ENCODE measurements around the gene USP10.
"Not testable (repeated sequence)": the region's sequence is repeated elsewhere in the genome, so short reads cannot be mapped to it uniquely, and the experiment has no call there.

The USP10 gene

DNA sequence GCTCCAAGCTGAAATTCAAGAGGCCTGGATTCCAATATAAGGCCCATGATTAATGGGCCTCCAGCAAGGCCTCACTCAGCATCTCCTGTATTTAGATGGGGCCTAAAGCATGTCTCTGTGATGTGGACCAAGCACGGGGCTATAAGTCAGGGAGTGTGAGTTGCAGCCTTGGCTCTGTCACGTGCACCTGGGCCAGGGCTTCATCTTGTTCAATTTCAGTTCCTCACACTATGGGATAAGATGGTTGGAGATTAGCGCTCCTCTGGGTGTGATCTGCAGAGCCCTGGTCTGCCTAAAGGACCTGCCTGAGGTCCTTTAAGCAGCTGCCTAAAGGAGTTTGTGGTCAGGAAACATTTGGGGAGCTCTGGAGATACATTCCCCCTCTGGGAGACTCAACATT is 26.2 kb upstream of the USP10 start:
- DNase-seq: no peak

DNA sequence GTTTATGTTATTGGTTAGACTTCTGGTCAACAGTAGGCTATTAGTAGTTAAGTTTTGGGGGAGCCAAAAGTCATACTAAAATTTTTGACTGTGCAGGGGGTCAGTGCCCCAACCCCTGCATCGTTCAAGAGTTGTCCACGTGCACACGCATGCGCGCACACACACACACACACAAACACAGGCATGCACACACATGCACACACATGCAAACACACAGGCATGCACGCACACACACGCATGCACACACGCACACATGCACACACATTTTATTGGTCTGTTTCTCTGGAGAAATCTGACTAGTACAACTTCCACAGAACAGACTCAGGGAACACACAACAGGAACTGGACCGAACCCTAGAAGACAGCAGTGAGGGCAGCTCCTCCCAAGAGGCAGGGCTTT is 24.4 kb upstream of the USP10 start:
- no peak for DNase-seq

DNA sequence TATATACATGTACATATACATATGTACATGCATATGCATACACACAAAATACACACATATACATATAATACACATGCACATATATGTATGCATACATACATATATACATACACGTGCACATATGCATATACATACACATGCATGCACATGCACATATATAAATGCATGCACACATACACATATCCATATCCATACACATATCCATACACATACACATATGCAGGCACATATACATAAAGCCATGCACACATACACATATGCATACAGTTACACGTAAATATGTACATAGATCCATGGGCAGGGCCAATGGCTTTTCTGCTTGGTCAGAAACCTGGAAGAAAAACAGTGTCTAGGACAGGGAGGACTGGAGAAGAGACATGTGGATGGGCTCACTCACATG is 23.9 kb upstream of the USP10 start:
- DNase-seq: no peak

DNA sequence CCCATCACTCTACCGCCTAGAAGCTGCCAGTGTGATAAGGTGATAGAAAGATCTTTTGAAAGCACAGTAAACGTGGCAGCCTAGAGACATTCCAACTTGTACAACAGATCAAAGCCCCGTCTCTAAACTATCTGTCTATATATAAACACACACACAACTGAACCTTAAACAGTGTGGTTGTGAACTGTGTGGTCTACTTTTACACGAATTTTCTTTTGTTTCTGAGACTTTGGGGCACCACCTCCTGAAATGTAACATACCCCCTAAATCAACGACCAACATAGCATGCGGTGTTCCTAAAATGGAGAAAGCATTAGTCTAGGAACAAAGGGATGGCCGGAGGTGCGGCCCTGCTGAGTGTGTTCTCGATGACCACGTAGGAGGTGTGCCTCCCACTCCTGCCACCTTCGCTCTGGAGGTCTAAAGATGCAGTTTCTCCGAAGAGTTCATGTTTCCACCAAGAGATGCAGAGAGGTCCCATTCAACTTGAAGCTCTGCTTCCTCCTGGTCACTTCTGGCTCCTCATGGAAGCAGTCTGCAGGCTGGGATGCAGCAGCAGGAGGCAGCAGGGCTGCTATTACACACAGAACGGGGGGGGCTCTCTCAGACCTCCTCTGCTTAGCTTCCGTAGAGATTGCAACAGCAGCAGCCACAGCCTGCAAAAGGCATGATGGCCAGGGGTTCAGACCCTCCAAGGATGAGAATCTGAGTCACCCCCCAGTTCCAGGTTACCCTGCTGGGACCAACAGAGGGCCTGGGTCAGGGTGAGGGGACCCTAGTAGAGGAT is 22.6 kb upstream of the USP10 start:
- DNase-seq: no peak

DNA sequence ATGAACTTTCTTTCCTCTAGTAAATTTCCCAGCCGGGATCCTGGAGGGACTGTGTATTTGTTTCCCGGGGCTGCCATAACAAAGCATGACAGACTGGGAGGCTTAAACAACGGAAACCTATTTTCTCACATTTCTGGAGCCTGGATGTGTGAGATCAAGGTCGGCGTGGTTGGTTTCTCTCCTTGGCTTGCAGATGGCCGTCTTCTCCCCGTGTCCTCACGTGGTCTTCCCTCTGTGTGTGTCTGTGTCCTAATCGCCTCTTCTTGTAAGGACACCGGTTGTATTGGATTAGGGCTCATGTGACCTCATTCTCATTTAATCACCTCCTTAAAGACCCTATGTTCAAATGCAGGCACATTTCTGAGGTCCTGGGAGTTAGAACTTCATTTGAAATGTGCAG is 22.0 kb upstream of the USP10 start:
- no peak for DNase-seq

DNA sequence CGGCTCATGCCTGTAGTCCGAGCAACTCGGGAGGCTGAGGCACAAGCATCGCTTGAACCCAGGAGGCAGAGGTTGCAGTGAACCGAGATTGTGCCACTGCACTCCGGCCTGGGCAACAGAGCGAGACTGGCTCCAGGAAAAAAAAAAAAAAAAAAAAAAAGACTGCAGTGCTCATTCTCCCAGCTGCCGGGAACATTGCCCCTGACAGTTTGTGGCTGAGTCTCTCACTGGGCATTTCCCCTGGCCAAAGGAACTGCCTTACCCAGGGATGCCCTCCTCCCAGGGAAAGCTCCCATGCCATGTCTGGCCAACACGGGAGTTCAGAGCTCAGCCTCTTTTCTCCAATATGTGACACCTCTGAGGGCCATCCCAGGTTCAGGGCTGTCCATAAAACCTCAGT is 21.3 kb upstream of the USP10 start:
- DNase-seq: no peak

DNA sequence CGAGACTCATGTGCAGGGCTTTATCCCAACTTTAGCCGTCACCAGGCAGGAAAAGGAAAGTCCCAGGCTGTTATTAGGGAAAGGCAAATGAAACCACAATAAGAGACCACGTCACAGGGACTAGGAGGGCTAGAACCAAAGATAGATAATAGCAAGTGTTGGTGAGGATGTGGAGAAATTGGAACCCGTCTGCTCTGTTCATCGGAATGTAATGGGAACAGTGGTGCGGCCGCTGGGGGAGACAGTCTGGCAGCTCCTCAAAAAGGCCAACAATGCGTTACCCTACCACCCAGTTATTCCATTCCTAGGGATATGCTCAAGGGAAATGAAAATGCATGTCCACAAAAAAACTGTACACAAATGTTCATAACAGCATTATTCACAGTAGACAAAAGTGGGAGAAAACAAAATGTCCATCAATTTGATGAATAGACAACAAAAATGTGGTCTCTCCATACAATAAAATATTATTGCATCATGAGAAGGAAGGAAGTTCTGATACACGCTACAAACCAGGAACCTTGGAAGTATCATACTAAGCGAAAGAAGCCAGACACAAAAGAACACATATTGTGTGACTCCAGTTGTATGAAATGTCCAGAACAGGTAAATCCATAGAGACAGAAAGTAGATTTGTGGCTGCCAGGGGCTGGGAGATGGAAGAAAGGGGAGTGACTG is 19.5 kb upstream of the USP10 start:
- no peak for DNase-seq

DNA sequence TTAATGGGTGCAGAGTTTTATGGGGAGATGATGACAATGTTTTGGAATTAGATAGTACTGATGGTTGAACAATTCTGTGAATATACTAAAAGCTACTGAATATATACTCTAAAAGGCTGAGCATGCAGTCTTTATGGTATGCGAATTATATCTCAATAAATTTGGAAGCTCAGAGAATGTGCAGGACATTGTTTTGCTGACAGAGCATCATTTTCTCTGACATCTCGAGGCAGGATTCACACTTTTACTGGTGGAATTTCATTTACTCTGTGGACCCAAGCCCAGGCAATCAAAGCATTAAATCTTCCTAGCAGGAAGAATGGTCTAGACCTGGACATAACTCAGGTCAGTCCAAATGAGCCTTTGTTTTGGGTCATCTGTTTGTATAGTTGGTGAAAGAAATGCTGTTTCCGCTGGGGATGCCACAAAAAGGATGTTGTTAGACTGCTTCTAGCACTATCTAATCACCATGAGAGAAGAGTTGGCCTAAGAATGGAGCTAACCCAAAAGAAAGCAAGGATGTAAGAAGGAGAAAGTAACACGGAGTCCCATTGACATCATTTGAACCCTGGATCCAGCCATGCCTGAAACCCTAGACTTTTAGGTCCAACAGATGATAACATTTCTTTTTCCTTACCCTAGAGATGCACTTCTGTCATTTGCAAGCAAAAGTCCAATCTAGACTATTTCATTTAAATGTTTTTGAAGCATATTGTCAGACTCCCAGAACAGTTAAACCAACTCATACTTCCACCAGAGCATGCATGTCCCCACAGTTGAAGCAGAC is 18.8 kb upstream of the USP10 start:
- no peak for DNase-seq

DNA sequence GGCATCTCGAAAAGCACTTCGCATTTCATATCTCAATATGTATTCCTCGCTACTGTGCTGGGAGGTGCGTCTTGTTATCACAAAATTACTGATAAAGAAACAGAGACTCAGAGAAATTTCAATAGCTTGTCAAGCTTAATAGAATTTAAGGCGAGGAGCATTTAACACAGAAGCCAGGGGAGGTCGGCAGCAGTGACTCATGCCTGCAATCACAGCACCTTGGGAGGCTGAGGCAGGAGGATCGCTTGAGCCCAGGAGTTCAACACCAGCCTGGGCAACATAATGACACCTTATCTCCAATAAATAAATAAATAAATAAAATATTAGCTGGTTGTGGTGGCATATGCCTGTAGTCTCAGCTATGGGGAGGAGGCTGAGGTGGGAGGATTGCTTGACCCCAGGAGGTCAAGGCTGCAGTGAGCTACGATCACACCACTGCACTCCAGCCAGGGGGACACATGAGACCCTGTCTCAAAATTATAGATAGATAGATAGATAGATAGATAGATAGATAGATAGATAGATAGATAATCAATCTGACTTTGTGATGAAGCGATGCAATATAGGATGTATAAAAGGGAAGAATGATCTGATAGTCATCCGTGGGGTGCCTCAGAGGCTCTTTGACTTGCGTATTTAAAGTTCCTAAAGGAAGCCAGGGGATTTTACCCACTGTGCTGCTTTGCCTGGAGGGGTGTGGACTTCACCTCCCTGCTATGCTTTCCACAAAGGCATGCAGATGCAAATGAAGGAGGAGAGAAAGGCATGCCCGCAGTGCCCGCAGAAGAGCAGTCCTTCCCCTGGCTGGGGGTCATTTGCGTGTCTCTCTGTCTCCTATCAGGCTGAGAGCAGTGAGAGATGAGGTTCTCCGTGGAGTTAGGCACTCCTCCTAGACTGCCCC is 15.9 kb upstream of the USP10 start:
- DNase-seq: peak; percentile 31

DNA sequence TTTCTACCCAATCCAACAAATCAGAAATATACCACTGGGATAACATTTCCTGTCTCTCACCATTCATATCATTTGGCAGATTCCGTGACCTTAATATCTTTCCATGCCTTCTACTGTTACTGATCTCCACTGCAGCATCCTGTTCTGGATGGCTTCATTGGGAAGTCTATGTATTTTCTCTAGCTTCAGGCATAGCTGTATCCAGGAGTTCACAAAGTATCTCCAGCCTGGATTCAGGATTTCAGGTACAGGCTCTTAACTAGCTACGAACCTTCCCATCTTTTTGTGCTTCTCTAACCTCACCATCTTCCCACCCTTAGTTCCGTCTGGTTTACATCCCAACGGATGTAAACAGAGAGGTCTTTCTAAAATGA is 15.2 kb upstream of the USP10 start:
- no peak for DNase-seq

DNA sequence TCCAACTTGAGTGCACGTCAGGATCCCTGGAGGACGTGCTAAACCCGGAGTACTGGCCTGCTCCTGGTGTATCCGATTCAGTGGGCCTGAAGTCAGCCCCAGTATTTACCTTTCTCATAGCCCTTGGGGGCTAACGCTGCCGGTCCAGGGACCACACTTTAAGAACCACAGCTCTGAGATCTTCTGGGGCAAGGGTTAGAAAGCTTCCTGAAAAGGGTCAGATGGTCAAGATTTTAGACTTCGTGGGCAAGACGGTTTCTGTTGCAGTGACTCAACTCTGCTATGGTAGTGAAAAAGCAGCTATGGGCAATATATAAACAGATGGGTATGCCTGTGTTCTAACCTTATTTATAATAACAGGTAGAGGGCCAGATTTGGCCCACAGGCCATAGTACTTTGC is 14.6 kb upstream of the USP10 start:
- no peak for DNase-seq

DNA sequence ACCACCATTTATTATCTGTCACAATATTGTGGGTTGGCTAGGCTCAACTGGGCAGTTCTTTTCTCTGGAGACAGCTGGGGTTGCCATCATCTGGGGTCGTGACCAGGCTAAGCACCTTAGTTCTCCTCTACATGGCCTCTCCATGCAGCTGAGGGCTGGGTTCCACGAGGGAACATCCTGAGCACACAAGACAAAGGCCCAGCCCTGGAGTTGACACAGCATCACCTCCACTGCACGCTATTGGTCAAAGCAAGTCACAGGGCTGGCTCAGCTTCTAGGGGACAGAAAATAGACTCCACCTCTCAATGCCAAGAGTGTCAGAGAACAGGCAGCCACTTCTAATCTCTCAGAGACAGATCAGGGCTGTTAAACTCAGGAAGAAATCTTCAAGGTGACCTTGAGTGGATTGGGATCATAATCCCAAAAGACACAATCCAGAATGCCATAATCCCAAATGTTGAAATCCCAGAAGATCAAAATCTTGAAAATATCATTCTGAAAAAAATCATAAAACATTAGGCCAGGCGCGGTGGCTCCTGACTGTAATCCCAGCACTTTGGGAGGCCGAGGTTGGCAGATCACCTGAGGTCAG is 13.0 kb upstream of the USP10 start:
- no peak for DNase-seq

DNA sequence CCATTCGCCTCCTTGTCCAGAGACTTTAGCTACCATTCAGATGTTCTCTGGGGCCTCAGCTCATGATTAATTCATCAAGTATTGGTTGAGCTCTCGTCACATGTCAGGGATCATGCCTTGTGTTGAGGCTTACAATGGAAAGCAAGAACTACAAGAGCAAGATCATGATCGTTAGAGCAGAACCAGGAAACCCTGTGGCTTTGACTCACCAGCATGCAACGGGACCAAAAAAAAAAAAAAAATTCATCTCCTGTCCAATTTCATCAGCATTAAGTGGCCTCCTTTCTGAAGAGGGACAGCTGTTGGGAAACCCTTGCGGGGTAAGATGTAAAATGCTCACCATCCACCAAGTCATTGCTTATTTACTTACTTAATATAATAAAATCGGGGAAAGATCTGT is 12.1 kb upstream of the USP10 start:
- no peak for DNase-seq

DNA sequence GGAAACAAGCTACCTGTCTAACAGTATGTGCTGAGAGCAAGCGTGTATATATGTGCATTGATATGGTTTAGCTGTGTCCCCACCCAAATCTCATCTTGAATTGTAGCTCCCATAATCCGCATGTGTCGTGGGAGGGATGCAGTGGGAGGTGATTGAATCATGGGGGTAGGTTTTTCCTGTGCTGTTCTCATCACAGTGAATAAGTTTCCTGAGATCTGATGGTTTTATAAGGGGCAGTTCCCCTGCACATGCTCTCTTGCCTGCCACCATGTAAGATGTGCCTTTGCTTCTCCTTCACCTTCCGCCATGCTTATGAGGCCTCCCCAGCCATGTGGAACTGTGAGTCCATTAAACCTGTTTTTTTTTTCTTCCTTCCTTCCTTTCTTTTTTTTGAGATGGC is 11.6 kb upstream of the USP10 start:
- not testable (repeated sequence) for DNase-seq

DNA sequence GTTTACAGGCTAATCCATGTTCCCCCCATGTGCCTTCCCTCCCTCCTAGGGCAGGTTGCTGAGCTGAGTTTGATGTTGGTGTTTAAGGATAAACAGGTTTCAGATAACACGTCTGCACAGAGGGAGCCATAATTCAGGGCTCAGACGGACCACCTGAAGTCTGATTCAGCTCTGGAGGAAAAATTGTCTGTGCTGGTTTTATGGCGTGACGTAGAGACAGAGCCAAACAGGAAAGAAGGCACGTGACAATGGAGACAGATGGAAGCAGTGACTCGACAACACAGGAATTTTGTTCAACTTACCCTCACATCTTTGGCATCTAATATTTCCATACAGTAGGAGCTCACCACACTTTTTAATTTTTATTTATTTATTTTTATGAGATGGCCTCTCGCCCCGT is 10.7 kb upstream of the USP10 start:
- DNase-seq: no peak

DNA sequence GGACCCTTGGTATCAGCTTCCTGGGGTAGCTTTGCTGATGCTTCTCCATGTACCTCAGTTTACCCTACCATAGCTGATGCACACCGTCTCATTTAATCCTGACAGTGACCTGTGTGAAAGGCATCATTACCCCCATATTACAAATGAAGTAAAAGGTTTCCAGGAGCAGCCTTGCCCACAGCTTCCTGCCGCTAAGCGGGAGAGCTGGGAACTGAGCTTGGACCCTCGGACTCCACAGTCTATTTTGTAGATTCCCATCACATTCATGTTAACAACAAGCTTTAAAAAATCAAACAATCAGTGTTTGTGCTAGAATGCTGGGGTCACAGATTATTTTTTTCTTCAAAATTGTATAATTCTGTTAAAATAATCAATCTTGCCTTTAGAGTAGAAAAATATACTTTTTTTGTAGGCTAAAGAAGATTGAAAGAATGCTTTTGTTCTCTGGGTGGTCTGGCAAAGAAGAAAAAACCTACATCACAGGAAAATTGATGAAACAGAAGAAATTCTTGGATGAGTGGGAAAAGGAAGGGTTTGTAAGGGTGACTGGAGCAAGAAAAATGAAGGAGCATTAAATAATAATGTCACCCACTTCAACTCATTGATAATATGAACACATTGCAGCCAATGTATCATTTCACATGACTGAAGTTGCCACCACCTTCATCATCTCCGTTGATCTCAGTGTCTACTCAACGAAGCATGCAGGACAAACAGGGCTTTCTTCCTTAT is 9.5 kb upstream of the USP10 start:
- DNase-seq: no peak

DNA sequence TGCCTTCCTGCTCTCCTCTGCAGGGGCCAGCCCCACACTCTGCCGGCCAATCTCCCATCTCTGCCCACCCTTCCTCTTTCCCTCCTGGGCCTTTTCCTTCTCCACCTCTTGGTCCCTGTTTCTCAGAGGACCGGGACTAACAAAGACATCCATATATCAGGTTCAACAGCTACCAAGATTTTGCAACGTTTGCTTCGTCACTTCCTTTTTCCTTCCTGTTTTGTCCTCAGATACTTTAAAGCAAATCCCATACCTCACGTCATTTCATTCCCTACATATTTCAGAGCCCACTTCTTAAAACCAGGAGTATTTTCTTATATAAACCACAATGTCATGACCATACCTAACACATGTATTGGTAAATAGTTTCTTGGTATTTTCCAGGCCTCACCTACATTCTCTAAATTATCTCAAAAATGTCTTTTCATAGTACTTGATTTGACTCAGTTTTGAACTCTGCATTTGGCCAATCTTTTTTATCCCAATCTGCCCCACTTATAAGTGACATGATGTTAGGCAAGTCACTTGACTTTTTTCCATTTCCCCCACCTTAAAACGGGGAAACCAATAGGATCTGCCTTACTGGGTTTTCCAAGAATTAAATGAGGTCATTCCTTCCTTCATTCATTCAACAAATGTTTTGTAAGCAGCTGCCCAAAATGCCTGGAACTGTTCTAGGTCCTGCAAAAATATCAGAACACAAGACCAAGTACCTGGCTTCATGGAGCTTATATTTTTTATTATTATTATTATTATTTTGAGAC is 7.2 kb upstream of the USP10 start:
- DNase-seq: no peak

DNA sequence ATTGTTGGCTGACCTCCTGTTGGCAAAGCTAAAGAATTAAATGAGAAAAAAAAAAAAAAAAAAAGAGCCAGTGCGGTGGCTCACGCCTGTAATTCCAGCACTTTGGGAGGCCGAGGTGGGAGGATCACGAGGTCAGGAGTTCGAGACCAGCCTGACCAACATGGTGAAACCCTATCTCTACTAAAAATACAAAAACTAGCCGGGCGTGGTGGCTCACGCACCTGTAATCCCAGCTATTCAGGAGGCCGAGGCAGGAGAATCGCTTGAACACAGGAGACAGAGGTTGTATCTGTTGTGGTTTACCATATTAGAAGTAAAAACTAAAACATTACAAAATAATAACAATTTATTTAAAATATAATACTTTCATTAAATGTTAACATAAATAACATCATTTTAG is 5.9 kb upstream of the USP10 start:
- DNase-seq: not testable (repeated sequence)

DNA sequence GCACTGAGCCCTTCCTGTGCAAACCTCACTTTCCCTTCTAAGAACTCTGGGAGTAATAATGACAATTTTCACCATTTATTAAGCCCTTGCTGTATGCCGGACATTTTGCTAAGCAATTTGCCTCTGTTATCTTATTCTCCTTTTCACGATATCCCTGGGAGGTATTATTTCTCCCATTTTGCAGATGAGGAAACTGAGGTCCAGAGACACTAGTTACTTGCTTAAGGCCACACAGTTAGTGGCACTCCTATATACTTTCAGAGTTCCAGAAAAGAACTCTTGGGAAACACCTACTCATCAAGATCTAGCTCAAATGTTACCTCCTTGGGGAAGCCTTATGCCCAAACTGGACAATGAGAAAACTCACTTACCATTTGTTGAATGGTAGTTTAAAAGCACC is 4.8 kb upstream of the USP10 start:
- no peak for DNase-seq

DNA sequence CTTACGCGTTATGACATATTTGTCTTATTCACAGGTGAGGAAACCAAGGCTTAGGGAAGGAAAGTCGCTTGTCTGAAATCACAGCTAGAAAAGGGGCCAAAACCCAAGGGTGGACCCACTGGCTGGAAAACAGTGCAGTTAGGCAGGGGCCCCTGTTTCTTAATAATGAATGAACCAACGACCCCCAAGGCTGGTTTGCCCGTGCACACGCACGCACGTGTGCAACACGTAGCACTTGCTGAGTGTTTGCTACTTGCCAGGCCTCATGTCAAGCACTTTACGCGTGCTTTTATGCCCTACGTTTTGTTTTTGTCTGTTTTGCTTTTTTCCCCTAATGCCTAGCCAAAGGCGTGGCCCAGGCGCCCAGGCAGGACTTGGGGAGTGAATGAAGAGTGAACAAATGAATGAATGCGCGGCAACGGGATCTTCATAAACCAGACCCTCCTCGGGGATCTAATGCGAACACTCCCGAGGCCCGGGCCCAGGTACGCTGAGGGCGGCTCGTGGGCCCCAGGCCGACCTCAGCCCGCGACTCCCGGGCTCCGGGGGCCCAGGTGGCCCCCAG is 571 bp upstream of the USP10 start:
- DNase-seq: no peak
